GM10248 (cell line): ENCODE results near the gene MAML3.

Source experiments
- CTCF ChIA-PET: fragments of 300-600 bp; sonication (Branson Sonifier 250); formaldehyde crosslinking; extraction: SDS; loops from one replicate; lab custom pipeline; 2021; ENCODE audit warnings: antibody characterized with exemption; lab: Yijun Ruan, JAX
- POLR2A ChIA-PET: fragments of 350-650 bp; sonication (Branson Sonifier 250); formaldehyde crosslinking; extraction: SDS; loops from one replicate; lab custom pipeline; 2020; ENCODE audit warnings: antibody characterized with exemption; lab: Yijun Ruan, JAX
- DNase-seq: peaks from one replicate; pipeline ENCODE4 v3.0.0; 2012; ENCODE audit errors: extremely low spot score
- TF ChIP-seq, protein P1 (sequence below): IDR thresholded peaks from 2 replicates; pipeline ENCODE4 v1.5.1; 2012; ENCODE audit warnings: mild to moderate bottlenecking, low read depth; ENCODE audit errors: extremely low read depth, missing control alignments, control extremely low read depth

The MAML3 gene

GRCh38 chr4:139942241-139942640, 211.7 kb downstream of the MAML3 start:
- TF ChIP-seq, protein P1, sequence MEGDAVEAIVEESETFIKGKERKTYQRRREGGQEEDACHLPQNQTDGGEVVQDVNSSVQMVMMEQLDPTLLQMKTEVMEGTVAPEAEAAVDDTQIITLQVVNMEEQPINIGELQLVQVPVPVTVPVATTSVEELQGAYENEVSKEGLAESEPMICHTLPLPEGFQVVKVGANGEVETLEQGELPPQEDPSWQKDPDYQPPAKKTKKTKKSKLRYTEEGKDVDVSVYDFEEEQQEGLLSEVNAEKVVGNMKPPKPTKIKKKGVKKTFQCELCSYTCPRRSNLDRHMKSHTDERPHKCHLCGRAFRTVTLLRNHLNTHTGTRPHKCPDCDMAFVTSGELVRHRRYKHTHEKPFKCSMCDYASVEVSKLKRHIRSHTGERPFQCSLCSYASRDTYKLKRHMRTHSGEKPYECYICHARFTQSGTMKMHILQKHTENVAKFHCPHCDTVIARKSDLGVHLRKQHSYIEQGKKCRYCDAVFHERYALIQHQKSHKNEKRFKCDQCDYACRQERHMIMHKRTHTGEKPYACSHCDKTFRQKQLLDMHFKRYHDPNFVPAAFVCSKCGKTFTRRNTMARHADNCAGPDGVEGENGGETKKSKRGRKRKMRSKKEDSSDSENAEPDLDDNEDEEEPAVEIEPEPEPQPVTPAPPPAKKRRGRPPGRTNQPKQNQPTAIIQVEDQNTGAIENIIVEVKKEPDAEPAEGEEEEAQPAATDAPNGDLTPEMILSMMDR, result no peak
- DNase-seq, result no peak
- CTCF ChIA-PET, result no interaction called here
- POLR2A ChIA-PET, result no interaction called here

- ChIA-PET CTCF (no interaction called here), POLR2A (no interaction called here)
- TF ChIP-seq, protein P1, result no peak
- DNase-seq, result no peak
These were observed 213.4 kb downstream of the MAML3 start for GRCh38 chr4:139940600-139940999.

- POLR2A ChIA-PET, result no interaction called here
- CTCF ChIA-PET, result no interaction called here
These were observed 215.6 kb downstream of the MAML3 start for GRCh38 chr4:139938414-139938813.

GRCh38 chr4:139935911-139936310, 218.1 kb downstream of the MAML3 start:
- DNase-seq, result no peak
- ChIA-PET CTCF (interaction anchor here (1.4 kb wide), 1 partner anchor 11 kb away, joined by 4 read pairs; no protein-coding TSS in a partner anchor), POLR2A (no interaction called here)
- TF ChIP-seq, protein P1, result no peak

More at GRCh38 chr4:139938414-139938813, 215.6 kb downstream of the MAML3 start:
- TF ChIP-seq, protein P1, result no peak
- DNase-seq, result no peak

- DNase-seq, result no peak
- TF ChIP-seq, protein P1, result no peak
- POLR2A ChIA-PET, result no interaction called here
- CTCF ChIA-PET, result no interaction called here
These were observed 219.2 kb downstream of the MAML3 start for GRCh38 chr4:139934708-139935195.

- TF ChIP-seq, protein P1, result no peak
- POLR2A ChIA-PET, result no interaction called here
- CTCF ChIA-PET, result no interaction called here
- DNase-seq, result no peak
These were observed 219.8 kb downstream of the MAML3 start for GRCh38 chr4:139934057-139934707.
